Measurements from ENCODE around the gene QRSL1.
"Not testable (repeated sequence)": the region's sequence is repeated elsewhere in the genome, so short reads cannot be mapped to it uniquely, and the experiment has no call there.

The QRSL1 gene, protein sequence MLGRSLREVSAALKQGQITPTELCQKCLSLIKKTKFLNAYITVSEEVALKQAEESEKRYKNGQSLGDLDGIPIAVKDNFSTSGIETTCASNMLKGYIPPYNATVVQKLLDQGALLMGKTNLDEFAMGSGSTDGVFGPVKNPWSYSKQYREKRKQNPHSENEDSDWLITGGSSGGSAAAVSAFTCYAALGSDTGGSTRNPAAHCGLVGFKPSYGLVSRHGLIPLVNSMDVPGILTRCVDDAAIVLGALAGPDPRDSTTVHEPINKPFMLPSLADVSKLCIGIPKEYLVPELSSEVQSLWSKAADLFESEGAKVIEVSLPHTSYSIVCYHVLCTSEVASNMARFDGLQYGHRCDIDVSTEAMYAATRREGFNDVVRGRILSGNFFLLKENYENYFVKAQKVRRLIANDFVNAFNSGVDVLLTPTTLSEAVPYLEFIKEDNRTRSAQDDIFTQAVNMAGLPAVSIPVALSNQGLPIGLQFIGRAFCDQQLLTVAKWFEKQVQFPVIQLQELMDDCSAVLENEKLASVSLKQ

DNA sequence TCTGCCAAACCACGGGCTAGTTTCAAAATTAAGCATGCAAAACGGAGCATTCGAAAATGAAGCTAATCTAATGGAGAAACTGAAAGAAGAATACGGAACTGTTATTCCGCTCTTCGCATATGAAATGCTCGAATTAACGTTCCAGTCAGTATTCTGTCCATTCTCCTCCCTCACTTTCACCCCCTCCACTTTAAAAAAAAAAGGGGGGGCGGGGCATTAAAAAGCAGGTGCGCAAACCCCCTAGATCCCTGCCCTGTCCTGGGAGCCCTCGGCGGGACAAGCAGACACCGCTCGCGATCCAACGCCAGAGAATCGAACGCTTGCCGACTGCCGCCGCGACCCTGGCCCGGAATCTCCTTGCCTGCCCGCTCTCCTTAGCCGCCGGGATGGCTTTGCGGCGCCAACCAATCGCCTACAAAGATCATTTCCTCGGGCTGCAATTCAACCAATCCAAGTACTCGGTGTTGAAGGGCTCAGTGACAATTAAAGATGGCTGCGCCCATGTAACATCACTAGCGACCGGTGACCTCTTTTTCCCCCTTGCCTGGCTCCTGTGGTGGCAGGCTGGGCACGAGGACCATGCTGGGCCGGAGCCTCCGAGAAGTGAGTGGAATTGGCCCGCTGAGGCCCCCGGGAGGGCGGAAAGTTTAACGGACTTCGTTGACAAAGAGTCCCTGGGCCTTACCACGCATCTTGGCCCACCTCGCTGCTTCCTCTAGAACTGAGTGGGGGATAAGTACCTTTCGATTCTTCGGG lies at the start of gene QRSL1, which contains the start of gene RTN4IP1:
QRSL1 (plus strand) TSS at position 476 of the 756 bp plus-strand sequence; CDS start at position 580, 104 bp downstream.
RTN4IP1 (minus strand) TSS at position 396 of the 756 bp plus-strand sequence. CDS start 477 bp downstream, outside the sequence.
- DNase-seq, result peak; percentile 87

DNA sequence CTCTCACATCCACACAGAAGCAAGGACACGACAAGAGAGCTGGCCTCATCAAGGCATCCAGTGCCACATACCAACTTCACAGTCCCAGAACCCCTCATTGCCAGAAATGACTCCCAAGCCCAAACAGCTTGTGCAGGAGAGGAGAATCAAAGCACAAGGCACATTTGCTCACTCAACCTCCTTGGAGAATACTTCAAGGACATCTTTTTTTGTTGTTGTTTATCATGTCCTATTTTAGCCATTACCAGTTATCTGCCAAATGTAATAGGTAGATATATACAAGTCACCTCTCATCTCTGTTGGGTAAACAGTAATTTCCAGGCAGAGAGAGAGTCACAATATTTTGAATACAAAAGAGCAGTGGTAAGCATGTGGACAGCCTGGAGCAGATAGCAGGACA lies 47.9 kb upstream of the QRSL1 start:
- DNase-seq, result no peak

DNA sequence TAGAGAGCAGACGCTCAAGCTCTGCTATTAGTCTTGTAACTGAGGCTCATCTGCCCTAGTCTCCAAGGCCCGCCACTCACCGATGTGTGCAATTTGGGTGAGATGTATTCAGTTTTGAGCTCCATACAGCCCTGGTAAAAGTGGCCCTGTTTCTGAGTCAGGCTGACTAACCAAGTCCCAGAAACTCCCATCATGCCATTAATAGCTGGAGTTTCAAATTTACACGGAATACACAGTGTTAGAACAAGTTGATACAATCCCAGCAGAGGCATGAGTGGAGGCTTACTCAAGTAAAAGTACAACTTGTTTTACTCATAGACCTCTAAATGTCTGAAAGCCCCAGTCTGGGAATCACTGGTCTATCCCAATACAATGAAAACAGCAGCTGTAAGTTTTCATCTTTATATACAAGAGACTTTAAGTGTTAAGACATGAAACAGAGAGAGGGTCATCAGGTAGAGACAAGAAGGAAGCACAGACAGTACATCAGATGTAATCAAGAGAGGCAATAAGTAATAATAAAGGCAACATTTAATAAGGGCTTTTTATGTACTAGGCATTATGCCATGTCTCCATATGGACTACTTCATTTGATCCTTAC lies 42.5 kb upstream of the QRSL1 start:
- no peak for DNase-seq

DNA sequence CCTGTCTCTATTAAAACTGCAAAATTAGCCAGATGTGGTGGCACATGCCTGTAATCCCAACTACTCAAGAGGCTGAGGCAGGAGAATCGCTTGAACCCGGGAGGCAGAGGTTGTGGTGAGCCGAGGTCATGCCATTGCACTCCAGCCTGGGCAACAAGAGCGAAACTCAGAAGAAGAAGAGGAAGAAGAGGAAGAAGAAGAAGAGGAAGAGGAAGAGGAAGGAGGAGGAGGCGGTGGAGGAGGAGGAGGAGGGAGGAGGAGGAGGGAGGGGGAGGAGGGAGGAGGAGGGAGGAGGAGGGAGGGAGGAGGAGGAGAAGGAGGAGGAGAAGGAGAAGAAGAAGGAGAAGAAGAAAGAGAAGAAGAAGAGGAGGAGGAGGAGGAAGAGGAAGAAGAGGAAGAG lies 40.4 kb upstream of the QRSL1 start:
- DNase-seq, result not testable (repeated sequence)

DNA sequence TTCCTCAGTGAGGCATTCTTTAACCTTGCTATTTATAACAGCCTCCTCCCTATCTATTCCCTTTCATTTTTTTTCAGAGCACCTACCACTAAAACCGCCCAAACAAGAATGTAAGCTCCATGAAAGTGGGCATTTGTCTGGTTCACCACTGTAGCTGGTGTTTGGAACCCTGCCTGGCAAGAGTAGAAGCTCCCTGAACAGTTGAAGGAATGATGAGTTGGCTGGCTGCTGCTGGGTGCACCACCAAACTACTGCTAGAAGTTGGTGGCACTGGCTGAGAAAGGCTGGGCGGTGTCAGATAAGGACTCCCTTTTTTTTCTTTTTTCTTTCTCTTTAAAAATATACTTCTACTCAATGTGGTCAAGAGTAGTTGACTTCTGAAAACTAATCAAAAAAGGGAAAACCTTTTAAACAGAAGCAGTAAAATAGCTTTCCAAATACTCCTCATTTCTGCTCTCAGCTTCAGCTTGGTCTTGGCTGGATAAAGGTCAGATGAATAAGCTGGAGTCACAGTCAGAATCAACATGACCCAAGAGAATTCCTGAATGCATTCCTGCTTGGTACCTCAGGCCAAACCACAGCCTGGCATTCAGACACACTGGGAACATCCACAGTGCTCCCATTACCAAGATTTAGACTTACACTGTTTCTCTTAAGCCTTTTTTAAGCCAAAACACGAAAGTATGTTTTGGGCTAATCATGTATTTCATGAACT lies 38.1 kb upstream of the QRSL1 start:
- no peak for DNase-seq

DNA sequence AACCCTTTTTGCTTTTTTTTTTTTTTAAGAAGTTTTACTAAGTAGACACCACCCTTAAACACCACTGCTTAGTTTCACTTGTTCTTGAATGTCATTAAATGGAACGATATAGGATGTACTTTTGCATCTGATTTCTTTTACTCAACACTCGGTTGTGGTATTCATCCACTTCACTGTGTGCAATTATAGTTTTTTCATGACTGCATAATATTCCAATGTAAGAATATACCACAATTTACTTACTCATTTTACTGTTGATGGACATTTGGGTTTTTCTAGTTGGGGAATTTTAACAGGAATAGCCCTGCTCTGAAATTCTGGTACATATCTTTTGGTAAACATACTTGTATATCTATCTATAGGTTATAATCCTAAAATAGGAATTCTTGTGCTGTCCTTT lies 29.9 kb upstream of the QRSL1 start:
- no peak for DNase-seq

DNA sequence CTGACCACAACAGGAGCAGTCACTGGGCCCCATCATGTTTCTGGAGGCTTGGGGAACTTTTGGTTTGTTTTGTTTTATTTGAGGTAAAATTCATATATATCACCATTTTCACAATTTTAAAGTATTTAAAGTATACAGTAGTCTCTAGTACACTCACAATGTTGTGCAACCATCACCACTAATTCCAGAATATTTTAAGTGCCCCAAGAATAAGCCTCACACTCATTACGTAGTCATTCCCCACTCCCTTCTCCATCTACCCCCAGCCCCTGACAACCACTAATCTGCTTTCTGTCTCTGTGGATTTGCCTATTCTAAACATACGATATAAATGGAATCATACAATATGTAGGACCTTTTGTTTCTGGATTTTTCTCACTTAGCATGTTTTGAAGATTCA lies 29.0 kb upstream of the QRSL1 start:
- no peak for DNase-seq

DNA sequence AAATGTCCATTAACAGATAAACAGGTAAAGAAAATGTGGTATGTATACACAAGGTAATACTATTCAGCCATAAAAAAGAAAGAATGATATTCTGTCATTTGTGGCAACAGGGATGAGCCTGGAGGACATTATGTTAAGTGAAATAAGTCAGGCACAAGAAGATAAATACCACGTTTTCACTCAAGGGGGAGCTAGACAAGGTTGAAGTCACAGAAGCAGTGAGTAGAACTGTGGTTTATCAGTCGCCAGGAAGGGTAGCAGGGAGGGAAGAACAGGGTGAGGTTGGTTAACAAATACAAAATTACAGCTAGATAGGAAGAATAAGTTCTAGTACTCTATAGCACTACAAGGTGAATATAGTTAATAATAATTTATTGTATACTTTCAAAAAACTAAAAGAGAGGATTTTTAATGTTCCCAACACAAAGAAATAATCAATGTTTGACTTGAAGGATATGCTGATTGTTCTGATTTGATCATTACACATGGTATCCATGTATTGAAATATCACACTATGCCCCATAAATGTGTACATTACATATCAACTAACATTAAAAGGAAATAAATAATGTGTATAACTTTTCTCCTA lies 21.2 kb upstream of the QRSL1 start:
- peak; percentile 35 for DNase-seq

DNA sequence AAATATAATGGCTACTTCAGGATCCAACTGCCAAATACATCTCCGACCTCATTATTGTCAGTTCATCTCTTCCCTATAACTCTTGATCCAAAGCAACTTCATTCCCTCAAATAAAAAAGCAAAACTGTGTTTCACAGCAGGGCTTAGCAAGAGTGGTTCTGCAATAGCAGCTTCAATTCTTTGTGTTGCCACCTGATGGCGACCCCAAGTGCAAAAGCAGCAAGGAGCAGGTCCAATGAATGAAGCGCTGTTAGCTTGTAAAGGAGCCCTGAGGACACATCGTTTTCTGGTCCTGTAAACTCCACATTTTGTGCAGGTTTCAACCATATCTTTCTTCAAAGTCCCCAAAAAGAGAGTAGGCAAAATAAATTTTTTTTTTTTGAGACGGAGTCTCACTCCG lies 19.7 kb upstream of the QRSL1 start:
- no peak for DNase-seq

DNA sequence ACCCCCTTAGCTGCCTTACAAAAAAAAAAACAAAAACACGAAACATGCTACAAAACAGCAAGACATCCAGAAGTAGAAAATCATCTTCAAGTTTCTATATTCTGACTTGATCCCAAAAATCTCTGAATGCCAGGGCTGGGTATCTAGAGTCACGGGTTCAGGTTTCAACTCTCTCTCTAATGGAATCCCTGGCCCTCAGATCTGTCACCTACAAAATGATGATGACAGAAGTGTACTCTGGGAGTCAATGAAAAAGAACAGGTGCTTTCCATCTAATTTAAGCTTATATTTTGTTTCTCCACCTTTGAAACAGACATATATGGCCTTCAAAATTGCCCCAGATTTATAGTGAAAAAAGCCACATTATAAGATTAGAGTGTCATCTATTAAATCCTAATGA lies 18.3 kb upstream of the QRSL1 start:
- no peak for DNase-seq

DNA sequence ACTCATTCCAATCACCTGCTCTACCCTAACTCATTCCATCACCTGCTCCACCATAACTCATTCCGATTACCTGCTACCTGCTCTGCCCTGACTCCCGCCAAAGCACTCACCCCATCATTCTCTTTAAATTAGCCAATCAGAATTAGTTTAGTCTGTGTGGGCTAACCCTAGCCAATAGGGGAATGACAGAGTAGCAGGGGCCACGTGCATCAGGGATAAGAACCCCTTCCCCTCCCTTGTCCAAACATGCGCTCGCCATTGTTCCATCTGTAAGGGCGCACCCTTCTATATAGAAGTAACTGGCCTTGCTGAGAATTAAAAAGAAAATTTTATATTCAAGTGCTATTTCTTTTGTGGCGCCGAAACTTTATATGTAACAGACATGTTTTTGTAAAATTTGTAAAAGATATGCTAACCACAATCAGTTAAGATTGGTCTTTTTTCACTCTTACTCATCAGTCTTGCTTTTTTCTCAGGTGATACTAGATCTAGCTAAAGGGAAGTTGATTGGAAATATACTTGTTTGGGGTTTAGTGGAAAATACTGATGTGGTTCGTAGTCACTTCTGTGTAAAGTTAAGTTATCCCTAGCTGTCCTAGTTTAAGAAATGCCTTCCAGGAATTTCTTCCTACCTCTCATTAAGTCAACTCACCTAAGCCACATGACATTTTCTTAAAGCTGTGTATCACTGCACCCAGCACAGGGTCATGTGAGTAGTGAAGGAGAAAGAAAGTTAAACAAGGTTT lies 16.5 kb upstream of the QRSL1 start:
- DNase-seq, result no peak

DNA sequence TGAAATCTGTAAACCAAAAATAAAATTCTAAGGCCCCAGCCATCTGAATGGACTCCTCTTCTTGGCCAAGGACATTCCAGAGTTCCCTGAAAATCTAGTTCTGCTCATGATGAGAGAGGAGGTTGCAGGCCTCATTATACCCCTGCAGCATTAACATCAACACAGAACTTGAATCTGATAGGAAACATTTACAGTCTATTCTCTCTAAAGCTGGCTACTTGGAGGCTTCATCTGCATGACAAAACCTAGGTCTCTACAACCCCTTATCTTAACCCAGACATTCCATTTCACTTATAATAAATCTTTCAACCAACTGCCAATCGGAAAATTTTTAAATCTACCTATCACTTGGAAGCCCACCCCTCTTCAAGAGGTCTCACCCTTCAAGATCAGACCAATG lies 15.8 kb upstream of the QRSL1 start:
- no peak for DNase-seq

DNA sequence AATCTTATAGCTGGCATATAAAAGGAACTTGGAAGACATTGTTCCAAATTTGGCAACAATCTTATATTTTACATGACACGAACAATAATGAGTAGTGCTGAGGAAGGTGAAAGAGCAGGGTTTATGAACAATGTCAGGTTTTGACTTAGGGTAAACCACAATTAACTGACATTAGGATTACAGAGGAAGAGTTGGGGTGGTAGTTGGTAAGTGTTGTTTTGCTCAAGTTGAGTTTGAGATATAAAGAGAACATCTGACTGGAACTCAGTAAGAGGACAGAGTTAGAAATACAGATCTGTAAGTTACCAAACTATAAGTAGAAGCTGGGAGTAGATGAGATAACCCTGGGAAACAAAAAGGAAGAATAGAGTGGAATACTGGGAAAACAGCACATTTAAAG lies 15.2 kb upstream of the QRSL1 start:
- no peak for DNase-seq

DNA sequence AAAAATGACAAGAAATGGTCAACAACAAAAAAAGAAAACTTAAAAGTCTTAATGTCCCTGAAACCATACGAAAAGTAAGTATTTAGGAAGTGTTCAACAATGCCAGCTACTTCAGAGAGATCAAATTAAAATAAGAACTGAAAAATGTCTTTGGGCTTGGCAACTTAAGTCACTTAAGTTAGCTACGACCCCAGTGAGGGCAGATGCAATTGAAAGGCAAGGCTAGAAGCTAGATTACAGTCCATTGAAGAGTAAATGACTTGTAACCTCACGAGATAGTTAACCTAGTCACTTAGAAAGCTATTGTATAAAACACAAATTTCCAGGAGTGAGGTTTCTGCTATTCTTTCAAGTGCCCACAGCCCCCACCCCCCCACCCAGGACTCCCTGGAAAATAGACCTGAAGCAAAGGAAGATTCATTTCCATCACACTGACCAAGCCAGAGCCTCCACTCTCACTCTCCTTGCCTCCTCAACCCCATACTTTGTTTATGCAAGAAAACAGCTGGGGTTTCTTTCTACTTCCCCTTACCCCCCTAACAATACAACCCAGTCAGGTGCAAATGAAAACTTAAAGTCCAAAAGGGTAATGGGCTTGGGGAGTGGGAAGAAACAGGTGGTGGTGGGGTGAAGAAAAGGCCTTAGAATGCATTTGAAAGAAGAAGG lies 14.7 kb upstream of the QRSL1 start:
- DNase-seq, result no peak

DNA sequence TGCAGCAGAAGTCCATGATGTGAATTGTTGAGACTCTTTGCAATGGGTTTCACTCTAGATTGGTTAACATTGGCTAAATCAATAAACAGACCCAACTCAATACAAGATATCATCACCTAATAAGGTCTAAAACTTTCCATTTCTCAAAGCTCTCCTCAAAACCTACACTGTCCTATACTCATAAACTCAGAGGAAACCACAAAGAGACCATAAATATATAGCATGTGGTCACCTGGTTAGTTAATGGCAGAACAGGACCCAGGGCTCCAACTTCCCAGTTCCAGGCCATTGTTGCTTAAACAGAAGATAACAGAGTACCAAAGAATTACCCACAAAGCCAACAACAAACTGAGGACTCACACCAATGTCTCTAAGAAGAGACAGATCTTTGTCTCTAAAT lies 12.1 kb upstream of the QRSL1 start:
- no peak for DNase-seq

DNA sequence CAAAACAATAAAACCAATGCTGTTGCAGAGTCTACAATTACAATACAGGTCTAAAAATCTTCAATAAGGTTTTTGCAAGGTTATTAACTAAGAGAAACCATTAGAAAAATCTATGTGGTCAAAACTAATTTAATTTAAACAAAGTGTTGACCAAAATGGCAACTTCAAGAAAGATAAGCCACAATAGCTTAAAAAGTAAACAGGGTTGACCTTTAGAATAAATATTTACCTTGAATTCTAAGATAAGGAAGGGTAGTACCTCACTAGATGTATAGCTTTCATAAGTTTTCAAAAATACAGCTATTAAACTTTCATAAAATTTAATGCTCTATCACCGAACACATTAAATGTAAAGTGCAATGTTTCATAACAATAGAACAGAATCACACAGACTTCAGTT lies 11.5 kb upstream of the QRSL1 start:
- no peak for DNase-seq

DNA sequence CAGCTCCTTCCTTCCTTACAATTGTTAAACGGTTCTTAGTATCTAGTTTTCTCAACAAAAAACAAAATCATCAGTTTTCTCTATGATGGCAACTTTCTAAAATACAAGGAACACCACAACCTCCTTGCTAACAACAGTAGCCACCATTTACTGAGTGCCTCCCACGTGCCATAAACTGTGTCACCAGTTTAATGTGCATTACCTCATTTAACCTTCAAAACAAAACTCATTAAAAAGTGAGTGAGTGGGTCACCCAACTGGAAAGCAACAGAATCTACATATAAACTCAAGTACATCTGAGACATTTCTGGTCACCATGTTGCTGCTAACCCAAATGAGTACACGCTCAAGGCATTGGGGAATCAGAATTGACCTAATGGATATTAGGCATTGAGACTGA lies 11.1 kb upstream of the QRSL1 start:
- DNase-seq, result no peak

DNA sequence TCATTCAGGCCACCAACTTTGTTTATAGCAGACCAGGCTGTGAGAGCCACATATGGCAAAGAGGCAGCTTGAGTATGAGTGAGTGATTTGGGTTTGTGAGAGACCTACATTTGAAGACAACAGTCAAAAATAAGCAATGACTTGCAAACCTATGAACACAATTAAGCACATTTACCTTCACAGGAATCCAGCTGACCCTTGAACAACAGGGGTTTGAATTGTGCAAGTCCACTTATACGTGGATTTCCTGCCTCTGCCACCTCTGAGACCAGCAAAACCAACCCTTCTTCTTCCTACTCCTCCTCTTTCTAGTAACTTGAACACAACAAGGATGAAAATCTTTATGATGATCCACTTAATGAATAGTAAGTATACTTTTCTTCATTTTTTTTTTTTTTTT lies 10.2 kb upstream of the QRSL1 start:
- no peak for DNase-seq

DNA sequence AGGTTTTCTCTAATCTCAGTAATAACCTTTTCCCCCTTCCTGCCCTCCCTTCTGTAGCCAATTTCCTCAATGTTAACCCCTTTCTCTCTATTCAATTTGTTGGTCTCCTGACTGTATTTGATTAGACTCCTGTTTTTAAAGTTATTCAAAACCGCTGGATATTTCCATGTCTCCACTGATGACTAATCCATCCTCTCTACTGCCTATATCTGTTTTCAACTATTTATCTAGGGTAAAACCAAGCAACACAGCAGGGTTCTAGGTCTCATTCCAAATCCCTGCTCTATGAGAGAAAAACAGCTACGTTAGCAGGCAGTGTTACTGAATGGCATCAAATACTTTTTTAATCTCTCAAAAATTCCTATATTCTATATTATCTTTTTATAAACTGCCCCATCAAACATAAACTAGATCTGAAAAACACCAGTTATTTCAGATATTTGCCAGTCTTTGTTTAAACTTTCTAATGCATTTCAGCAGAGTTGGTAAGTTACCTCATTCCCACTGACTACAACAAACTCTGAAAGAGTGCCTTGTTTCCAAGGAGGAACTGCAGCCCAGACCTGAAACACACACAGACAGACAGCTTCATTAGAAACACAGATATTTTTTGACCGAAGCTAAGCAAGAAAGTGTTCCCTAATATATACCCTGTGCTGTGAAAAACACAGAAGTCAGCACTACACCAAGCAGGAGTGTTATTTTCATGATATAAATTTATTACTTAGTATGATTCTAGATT lies 8.3 kb upstream of the QRSL1 start:
- DNase-seq, result no peak

DNA sequence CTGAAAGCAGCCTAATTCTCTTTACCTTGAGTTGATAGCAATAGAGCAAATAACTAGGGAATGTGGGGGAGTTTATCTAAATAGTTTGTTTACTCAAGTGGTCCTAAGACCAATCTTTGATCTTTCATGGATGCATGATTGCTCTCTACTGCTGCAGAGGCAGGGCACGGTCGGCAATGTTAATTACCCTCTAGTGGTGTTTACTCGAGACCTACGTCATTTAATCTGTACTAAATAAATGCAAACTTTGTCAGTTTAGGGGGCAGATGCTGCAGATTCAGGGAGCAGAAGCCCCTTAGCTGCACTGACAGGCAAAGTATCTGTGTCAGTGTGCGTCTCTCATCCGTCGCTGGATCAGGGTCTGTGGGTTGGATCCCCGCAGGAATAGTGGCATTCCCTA lies 7.0 kb upstream of the QRSL1 start:
- no peak for DNase-seq
